Tibial nerve (tissue), 3 donors: ENCODE measurements around the gene PTPRO.

Experiments
- CTCF ChIP-seq, 5 experiments: fragments of 200-600 bp in 3 of 5; fragments of 450-650 bp in 2 of 5; sonication (generic) in 3 of 5; IDR thresholded peaks; one replicate each; pipeline ENCODE4 v1.5.1; 2016 to 2019; ENCODE audit warnings: antibody characterized with exemption in 5 of 5, mild to moderate bottlenecking in 3 of 5, moderate library complexity in 2 of 5
- POLR2A ChIP-seq, 2 donors: fragments of 450-650 bp; IDR thresholded peaks; one replicate each; pipeline ENCODE4 v1.6.1; 2017; ENCODE audit warnings: antibody characterized with exemption in 2 of 2, mild to moderate bottlenecking in 2 of 2, moderate library complexity in 2 of 2

DNA sequence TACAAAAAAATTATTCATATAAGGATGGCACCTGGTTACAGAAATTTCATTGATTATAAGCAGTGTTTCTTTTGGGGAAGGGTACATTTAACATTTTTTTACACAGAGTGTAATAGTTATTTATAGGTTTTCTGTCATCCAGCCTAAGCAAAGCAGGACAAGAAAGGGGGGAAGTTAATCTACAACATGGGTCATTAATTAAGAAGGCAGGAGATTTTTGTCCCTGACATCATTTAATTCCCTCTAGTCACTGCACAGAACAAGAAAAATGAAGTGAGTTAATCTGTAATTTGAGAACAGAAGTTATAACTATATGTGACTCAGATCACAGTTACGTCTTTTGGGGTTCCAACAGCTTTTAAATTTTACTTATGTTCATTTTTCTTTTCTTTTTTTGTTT, 173.4 kb downstream of the PTPRO start:
- no peak for TF ChIP-seq POLR2A (IDR thresholded peaks at IDR 0.05)
- TF ChIP-seq CTCF (IDR thresholded peaks at IDR 0.05), result no peak
